NCI-H510A treated with DMSO at 0.1 percent for 48 hours (cell line): Measurements from ENCODE around the gene MVP.
"Not testable (repeated sequence)": the region's sequence is repeated elsewhere in the genome, so short reads cannot be mapped to it uniquely, and the experiment has no call there.

Source experiments
- DNase-seq: peaks from one replicate; lab custom pipeline; 2025; lab: John Stamatoyannopoulos, UW

MVP gene

DNA sequence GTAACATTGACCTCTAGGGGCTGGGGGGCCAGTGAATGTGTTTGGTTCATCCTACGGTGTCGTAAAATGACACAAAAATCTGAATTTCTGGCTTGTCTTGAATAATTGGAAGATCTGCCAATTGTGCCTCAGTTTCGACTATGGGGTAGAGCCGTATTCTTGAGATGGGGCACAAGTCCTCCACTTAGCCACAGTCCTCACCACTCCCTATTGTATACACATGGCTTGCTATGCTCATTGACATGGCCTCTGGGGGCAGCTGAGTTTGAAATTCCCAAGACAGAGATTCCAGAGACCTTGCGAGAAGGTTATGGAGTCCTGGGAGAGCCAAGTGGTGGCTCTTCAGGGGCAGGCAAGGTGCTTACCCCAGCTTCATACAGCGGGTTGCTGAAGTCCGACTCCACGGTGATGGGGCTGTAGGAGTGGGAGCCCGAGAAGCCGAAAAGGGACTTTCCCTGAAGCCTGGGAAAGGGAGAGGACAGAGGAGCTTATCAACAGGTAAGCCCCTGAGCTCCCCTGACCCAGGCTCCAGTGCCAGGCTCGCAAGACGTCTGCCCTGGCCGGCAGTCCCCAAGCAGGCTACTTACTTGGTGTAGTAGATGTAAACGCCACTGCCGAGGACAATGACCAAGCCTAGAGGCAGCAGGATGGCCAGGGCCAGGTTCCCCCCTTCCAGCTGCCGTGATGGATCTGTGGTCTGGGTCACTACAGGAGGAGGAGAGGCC is 51.7 kb downstream of the MVP start:
- no peak for DNase-seq

DNA sequence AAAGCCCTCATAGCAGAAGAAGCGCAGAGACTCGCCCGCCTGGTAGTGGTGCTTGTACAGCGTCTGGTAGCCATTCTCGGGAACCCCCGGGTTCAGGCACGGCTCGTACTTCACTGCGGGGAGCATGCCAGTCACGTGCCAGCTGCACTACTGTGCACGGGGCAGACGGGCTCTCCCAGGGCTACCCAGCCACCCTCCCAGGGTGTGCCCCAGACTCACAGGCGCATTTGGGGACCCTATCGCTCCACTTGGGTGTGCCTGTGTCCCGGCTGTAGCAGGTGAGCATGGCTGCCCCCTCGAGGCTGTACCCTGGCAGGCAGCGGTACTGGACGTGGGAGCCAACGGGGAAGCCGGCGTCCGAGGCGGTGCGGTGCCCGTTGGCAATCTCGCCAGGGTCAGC is 53.1 kb downstream of the MVP start:
- no peak for DNase-seq

DNA sequence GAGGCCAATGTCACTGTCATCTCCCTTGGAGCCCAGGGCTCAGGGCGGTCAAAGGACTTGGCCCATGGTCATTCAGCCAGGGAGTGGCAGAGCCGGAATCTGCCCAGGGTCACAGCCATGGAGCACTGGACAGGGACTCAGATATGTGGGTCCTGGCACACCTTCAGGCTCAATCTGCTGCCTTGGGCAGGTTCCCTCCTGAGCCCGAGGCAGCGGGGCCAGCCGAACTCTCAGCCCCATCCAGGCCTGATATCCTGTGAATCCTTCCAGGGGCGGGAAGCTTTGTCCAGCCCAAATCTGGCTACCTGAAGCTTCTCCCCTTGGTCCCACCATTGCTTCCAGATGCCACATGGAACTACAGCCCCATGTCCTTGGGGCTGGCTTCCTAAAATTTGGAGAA is 54.9 kb downstream of the MVP start:
- no peak for DNase-seq

DNA sequence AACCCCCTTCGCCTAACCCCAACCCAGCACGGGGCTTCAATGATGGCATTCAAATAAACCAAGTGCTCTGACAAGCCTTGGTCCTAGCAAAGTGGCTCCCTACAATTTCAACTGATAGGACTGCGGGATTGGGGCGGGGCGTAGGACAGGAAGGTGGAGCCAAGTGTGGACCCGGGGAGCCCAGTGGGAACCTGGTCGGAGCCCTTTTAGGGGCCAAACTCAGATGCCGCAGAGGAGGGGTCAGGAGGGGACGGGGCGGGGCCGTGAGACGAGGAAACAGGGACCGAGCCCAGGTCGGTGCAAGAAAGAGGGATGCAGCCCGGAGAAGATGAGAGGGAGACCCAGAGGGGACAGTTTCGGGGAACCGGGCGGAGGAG is 55.9 kb downstream of the MVP start:
- DNase-seq = no peak

DNA sequence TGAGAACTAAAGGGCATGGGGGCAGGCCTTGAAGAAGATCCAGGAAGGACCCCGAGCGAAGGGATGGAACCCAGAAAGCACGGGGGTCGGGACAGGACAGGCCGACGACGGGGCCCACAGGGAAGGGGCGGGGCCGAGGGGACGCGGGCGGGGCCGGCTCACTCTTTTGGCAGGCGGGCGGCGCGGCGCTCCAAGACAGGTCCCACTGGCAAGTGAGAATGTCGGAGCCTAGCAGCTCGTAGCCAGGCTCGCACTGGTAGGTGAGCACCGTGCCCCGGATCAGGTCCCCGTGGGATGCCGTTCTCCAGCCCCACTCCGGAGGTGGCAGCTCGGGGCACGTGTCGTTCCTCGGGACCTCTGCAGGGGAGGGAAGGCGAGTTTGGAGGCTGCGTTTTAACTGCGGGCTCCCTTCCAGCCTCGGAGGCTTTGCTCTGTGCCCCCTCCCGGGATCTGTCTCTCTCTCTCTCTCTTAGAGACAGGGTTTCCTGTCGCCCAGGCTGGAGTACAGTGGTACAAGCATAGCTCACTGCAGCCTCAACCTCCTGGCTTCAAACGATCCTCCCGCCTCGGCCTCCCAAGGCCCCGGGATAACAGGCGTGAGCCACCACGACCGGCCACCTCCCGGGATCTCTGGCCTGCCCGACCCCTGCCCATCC is 56.5 kb downstream of the MVP start:
- no peak for DNase-seq

DNA sequence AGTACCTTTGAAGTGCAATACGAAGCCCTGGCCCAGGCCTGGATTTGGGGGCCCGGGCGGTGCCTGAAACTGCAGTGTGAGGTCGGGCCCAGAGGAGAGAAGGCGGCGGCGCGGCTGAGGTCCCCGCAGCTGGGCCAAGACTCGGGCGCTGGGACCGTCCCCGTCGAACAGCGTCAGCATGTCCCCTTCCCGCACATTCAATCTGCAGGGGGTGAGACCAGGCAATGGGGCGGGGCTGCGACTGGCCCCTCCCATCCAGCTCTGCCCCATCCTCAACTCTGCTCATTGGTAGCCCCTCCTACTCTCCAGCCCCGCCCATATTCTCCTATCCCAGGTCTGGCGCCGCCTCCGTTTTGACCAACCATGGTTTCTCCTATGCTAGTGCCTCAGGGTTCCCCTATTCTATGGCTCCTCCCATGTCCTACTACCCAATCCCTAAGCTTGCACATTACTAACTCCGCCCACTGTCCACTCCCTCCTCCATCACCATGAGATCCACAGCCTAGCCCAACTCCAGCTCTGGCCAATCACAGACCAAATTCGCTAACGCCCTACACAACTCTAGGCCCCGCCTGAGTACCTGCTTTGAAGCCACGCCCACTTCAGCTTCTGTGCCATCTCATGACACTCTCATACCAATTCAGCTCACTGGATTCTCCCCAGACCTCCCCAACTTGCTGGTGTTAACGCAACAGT is 57.2 kb downstream of the MVP start:
- no peak for DNase-seq

DNA sequence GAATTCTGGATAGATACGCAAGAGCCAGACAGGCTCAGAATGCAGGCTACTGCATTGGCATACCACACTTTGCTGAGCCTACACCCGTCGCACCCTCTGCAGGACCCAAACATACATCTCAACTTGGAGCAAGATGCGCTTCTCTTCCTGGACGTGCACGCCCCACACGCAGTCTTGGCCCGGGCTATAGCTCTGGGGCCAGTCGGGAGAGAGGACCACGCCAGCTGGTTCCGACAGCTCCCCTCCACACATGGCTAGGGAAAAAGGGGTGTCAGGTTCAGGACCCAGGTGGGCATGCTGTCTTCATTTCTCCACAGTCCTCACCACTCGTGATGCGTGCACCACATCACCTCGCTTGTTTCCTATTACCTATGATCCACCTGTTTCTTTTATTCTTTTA is 57.9 kb downstream of the MVP start:
- no peak for DNase-seq

DNA sequence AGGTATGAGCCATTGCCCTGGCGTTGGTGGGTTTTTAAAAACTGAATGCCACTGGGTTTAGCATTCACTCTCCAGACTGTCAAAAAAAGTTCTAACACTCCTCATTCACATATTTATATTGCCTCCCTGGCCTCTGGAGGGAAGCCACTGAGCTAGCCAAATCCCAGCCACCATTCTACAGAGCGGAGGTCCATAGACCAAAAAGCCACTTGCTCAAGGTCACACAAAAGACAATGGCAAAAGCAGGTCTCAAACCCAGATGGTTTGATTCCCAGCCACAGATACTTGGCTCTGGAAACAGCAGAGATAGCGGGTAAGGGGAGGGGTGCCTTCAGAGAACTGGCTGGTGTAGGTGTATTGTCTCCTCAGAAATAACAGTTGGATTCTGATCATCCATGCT is 60.8 kb downstream of the MVP start:
- DNase-seq = no peak

DNA sequence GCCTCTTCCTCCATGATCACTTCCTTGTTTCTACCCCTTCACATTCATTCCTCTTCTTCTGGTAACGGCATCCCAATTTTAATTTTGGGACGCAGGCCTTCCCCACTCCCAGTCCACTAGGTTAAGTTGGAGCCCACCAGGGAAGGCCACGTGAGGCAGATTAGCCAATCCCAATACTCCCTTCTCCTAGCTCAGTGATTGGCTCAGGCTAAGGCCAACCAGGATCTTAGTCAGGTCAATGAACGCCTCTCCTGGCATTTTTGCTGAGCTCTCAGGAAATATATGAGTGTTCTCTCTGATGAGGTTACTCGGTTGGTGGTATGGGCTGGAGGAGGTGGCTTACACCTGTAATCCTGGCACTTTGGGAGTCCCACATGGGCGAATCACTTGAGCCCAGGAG is 63.7 kb downstream of the MVP start:
- no peak for DNase-seq

DNA sequence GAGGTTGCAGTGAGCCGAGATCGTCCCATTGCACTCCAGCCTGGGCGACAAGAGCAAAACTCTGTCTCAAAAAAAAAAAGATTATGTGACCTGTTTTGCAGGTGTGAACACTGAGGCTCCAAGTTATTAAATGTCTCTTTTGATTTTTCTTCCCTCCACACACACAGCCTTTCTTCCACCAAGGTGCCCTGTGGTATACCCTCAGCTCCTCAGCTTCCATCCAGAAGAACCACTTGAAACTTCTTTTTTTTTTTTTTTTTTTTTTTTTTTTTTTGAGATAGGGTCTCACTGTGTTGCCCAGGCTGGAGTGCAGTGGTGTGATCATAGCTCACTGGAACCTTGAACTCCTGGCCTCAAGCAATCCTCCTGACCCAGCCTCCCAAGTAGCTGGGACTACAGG is 69.1 kb downstream of the MVP start:
- DNase-seq = not testable (repeated sequence)

DNA sequence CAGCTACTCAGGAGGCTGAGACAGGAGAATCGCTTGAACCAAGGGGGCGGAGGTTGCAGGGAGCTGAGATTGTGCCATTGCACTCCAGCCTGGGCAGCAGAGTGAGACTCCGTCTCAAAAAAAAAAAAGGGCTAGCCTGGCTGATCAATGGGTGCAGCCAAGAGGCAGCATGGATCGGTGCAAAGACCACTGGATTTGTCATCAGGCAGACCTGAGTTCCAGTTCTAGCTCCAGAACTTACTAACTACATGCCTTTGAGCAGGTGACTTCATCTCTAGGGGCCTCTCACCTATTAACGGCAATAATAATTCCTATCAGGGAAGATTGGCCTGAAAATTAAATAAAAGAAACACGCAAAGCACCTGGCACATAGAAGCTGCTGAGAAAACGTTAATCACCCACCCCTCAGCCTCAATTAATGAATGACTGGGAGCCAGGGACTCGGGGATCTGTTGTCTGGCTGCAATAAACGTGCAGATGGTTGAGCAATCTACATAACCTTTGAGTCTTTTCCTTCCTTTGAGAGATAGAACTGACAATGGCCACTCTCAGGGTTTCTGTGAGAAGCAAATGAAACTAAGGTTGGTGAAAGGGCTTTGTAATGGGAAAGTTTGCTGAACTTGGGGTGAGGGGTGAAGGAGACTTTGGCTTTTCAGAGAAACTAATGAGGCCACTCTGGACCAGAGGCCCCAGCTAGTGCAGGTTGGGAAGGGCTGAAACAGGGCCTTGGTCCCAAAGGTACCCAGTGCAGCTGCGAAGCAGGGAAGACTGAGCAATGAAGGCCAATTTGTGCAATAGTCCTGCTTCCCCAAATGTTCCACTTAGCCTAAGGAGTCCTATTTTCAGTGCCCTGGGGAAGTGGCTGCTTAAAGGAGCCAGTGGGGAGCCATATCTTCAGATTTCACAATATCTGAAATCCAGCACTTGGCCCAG is 71.5 kb downstream of the MVP start:
- DNase-seq = no peak

DNA sequence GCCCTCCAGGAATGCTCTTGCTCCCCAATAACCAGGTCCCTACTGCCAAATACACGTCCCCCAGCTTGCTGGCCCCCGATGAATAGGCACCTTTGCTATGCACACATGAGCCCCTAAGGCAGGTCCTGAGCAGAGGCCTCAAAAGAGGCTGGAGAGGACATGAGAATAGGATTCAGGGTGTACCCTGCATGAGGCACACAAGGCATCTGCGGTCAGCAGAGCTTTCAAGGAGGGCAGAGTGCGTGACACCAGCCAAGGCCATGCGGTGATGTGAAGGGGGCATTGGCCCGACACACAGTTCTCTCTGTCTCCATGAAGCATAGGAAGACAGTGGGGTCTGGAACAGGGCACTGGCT is 72.2 kb downstream of the MVP start:
- no peak for DNase-seq

DNA sequence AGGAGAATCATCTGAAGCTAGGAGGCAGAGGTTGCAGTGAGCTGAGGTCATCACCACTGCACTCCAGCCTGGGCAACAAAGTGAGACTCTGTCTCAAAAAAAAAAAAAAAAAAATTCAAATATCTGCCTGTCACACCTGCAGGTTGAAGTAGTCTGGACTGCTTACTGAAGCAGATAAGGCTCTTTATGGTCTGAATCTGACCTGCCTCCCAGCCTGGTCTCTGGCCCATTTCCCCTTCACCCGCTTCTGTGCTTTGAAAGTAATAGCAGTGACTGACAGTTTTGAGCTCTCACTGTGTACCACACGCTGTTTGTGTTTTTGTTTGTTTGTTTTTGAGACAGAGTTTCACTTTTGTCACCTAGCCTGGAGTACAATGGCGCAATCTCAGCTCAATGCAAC is 73.3 kb downstream of the MVP start:
- no peak for DNase-seq

DNA sequence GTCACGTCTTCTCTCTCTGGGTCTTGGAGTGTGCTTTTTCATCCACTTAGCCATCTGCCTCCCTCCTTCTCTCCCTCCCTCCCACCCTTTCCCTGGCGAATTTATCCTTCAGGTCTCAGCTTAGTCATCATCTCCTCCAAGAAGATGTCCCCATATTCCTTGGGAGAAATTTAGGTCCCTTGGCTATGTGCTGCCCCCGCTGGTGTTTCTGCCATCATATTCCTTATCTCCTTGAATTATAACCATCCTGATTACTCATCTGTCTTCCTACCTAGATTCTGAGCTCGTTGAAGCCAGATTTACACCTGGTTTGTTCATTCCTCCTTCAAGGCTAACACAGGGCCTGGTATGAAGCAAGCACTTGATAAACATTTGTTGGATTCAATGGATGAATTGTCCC is 74.1 kb downstream of the MVP start:
- DNase-seq = no peak

DNA sequence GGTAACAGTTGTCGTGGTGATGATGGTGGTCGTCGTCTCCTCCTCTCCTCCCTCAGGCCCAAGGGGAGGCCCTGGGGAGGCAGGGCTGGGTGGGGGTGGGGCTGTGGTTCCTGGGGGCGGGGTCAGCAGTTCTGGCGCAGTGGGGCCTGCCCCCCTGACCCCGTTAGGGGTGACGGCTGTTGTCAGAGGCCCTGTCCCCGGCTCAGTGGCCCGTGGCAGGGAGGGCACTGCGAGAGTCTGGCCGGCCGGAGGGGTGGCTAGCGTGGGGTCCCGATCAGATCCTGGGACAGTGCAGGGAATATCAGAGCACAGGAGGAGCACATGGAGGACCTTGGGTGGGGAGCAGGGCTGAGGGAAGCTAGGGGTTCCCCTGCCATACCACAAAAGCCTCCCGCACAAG is 76.6 kb downstream of the MVP start:
- no peak for DNase-seq

DNA sequence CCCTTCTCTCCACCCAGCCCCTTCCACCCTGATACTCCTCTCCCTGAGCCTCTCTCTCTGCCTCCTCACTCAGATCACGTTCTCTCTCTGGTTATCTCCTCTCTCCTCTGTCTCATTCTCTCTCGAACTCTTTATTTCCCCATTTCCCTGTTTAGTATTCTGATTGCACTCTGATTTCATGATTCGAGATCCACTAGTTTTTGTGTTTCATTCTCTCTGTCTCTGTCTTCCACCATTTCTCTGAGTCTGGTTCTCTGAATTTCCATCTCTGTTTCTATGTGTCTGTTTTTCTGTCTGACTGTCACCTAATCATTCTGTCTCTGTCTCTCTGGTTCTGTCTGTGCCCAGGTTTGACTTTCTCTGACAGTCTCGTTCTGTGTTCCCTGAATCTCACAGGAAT is 77.1 kb downstream of the MVP start:
- no peak for DNase-seq
